Uterus (tissue), 4 donors: ENCODE measurements around the gene LRRC2. TPM values are rescaled to one million over a fixed set of nuclear protein-coding genes. Genes with fewer than 3 reads are reported as not detected.

Source experiments
- DNase-seq, 2 donors: peaks; one replicate each; pipeline ENCODE4 v3.0.0-alpha.2; 2019 to 2020
- H3K27ac ChIP-seq, 2 donors: fragments of 200-600 bp; sonication (generic); 1 replicate in 1 of 2; 2 replicates in 1 of 2; pipeline ENCODE4 v1.5.1; 2016 to 2018
- H3K27me3 ChIP-seq, 2 donors: fragments of 200-600 bp; sonication (generic); one replicate each; pipeline ENCODE4 v1.5.1; 2018 to 2019; ENCODE audit warnings: control low read depth in 1 of 2
- H3K36me3 ChIP-seq, 2 donors: fragments of 200-600 bp; sonication (generic); one replicate each; pipeline ENCODE4 v1.5.1; 2019; ENCODE audit warnings: control low read depth in 1 of 2
- H3K4me1 ChIP-seq, 2 donors: fragments of 200-600 bp; sonication (generic); one replicate each; pipeline ENCODE4 v1.5.1; 2018 to 2019; ENCODE audit warnings: control low read depth in 1 of 2
- H3K4me3 ChIP-seq, 2 donors: fragments of 200-600 bp; sonication (generic); 1 replicate in 1 of 2; 2 replicates in 1 of 2; pipeline ENCODE4 v1.5.1; 2018 to 2019; ENCODE audit warnings: mild to moderate bottlenecking in 1 of 2
- H3K9me3 ChIP-seq, 2 donors: fragments of 200-600 bp; sonication (generic); one replicate each; pipeline ENCODE4 v1.5.1; 2019; ENCODE audit warnings: control low read depth in 1 of 2
- POLR2A ChIP-seq, 2 donors: fragments of 450-650 bp; IDR thresholded peaks; one replicate each; pipeline ENCODE4 v1.6.1; 2016; ENCODE audit warnings: antibody characterized with exemption in 2 of 2, mild to moderate bottlenecking in 1 of 2, moderate library complexity in 1 of 2
- intact Hi-C: fragments of 100-400 bp; cut with DNase I; formaldehyde crosslinking; loops from one replicate; pipeline ENCODE4 v1.15.1; 2023; ENCODE audit warnings: low total_unique reads
- total RNA-seq, 4 donors: library from RNA; depleted of rRNA in 3 of 4; stranded (reverse); fragments of >200 nt in 3 of 4; gene quantifications; one replicate each; pipeline versions ENCODE4 v1.1.0 to v1.2.4, GENCODE V29; 2014 to 2023
- TF ChIP-seq, protein P1 (sequence below), 4 experiments: fragments of 200-600 bp in 2 of 4; fragments of 450-650 bp in 2 of 4; sonication (generic) in 2 of 4; IDR thresholded peaks; one replicate each; pipeline ENCODE4 v1.5.1; 2016 to 2019; ENCODE audit warnings: antibody characterized with exemption in 4 of 4, mild to moderate bottlenecking in 2 of 4, moderate library complexity in 1 of 4
- donor health status: DM: yes; HTN: yes; CAD: no.

Gene LRRC2
- total RNA-seq, 4 donors from 2014 or later = 1.0 to 10.7 (median 5.9) TPM

DNA sequence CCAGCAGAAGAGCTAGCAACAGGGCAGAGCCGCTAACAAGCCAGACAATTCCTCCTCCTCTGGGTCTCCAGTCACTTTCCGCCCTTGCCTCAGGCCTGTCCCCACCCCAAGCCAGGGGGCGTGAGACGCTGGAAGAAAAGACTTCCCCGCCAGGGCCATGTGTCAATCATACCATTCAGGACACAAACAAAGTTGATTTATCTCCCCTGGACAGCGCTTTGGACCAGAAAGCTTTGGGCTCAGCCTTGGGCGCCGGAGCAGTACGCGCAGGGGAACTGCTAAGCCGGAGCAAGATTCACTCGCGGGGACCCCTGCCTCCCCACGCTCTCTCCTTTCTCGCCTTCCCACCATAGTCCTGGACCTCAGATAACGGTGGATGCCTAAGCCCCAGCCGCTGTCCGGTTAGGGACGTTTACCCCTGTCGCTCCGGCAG lies 479 bp downstream of the LRRC2 start:
- Histone ChIP-seq H3K4me1 (no peaks in the 10 kb centered on the region), H3K4me3 (peak overlapping the region; percentile 58 to 72), H3K27me3 (no peaks in the 10 kb centered on the region), H3K36me3 (no peaks in the 10 kb centered on the region), H3K9me3 (no peaks in the 10 kb centered on the region), H3K27ac (peak overlapping the region; percentile 89 to 91)
- intact Hi-C loops = no loop called here
- peak; percentile 37 to 39 for DNase-seq
- TF ChIP-seq POLR2A (IDR thresholded peaks at IDR 0.05) = no peak
- TF ChIP-seq, protein P1, sequence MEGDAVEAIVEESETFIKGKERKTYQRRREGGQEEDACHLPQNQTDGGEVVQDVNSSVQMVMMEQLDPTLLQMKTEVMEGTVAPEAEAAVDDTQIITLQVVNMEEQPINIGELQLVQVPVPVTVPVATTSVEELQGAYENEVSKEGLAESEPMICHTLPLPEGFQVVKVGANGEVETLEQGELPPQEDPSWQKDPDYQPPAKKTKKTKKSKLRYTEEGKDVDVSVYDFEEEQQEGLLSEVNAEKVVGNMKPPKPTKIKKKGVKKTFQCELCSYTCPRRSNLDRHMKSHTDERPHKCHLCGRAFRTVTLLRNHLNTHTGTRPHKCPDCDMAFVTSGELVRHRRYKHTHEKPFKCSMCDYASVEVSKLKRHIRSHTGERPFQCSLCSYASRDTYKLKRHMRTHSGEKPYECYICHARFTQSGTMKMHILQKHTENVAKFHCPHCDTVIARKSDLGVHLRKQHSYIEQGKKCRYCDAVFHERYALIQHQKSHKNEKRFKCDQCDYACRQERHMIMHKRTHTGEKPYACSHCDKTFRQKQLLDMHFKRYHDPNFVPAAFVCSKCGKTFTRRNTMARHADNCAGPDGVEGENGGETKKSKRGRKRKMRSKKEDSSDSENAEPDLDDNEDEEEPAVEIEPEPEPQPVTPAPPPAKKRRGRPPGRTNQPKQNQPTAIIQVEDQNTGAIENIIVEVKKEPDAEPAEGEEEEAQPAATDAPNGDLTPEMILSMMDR (IDR thresholded peaks at IDR 0.05) = peak in 1 of 4 experiments; percentile 11

DNA sequence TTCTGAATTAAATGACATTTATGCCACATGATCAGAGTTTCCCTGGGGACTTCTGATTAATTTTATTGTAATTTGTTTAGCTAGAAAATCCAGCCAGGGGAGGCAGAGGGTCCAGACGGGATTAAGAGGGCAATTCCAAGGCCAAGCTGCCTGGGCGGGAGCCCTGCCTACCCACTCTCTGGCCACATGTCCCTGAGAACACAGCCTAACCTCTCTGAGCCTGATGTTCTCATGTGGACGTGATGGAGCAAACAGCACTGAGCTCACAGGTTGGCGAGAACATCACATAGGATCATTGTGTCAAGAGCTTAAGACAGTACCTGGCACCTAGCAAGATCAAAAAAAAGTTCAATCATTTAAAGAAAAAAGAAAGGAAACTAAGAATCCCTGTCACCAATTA lies 1.0 kb downstream of the LRRC2 start:
- Histone ChIP-seq H3K4me1 (no peaks in the 10 kb centered on the region), H3K27ac (peak overlapping the region; percentile 89 to 91)

DNA sequence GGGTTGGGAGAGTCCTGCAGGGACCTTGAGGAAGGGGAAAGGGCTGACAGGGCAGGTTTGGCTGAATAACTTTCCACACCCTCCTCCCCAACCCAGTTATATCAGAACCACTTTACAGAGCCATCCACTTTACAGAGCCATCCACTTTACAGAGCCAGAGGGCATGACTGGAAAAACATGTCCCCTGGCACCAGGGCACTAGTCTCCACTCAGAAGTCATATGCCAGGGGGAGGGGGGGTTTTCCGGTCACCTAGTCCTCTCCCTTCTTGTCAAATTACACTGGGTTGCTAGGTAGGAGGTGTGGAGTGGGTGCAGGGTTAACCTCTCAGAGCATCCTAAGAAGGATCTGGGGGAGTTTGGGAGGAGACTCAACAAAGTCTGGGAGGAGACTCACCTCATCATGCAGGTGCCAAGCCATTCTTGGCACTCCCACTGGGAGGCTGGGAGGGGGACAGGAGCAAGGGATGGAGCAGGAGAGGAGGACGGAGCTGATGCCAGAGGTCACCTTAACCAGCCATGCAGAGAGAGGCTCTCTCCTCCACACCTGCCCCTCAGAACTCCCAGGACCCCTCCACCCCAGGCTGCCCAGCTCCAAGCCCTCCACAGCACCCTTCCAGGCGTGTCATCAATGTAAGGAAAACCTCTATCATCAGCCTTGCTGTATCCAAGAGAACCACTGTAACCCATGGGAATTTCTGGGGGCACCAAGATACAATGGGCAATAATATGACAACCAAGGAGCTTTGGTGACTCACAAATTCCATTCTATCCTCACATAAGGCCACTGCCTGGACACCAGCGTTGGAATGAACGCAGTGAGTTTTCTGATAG lies 1.7 kb downstream of the LRRC2 start:
- intact Hi-C loops = no loop called here
- Histone ChIP-seq H3K9me3 (no peaks in the 10 kb centered on the region), H3K4me3 (no peak overlapping the region), H3K27ac (peak overlapping the region; percentile 89 to 91), H3K27me3 (no peaks in the 10 kb centered on the region), H3K4me1 (no peaks in the 10 kb centered on the region), H3K36me3 (no peaks in the 10 kb centered on the region)
- DNase-seq = no peak
- no peak for TF ChIP-seq POLR2A (IDR thresholded peaks at IDR 0.05)
- TF ChIP-seq, protein P1 (IDR thresholded peaks at IDR 0.05) = no peak

More for the DNA sequence above, 1.0 kb downstream of the LRRC2 start:
- DNase-seq = no peak
- no peaks in the 10 kb centered on the region for H3K27me3 ChIP-seq
- no peaks in the 10 kb centered on the region for H3K9me3 ChIP-seq
- H3K36me3 ChIP-seq = no peaks in the 10 kb centered on the region
- peak overlapping the region; percentile 58 to 72 for H3K4me3 ChIP-seq
- no peak for TF ChIP-seq POLR2A (IDR thresholded peaks at IDR 0.05)
- TF ChIP-seq, protein P1 (IDR thresholded peaks at IDR 0.05) = no peak
- intact Hi-C loops = no loop called here

DNA sequence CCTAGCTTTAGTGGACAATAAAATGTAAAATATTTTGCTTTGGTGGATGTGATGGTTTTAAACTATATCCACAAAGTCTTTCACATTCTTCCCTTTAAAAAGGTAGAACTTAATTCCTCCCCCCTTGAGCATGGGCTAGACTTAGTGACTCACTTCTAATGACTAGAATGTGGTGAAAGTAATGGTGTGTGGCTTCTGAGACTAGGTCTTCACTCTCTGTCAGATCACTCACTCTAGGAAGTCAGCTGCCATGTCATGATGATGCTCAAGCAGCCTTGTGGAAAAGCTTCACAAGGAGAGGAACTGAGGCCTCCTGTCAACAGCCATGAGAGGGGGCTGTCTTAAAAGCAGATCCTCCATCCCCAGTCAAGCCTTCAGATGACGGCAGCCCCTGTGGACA lies 4.2 kb downstream of the LRRC2 start:
- no peak overlapping the region for H3K4me3 ChIP-seq
- intact Hi-C loops = no loop called here
- H3K36me3 ChIP-seq = no peaks in the 10 kb centered on the region
- DNase-seq = no peak
- TF ChIP-seq, protein P1 (IDR thresholded peaks at IDR 0.05) = no peak
- TF ChIP-seq POLR2A (IDR thresholded peaks at IDR 0.05) = no peak
- no peak overlapping the region for H3K27ac ChIP-seq
- no peaks in the 10 kb centered on the region for H3K27me3 ChIP-seq
- no peaks in the 10 kb centered on the region for H3K9me3 ChIP-seq
- no peaks in the 10 kb centered on the region for H3K4me1 ChIP-seq

DNA sequence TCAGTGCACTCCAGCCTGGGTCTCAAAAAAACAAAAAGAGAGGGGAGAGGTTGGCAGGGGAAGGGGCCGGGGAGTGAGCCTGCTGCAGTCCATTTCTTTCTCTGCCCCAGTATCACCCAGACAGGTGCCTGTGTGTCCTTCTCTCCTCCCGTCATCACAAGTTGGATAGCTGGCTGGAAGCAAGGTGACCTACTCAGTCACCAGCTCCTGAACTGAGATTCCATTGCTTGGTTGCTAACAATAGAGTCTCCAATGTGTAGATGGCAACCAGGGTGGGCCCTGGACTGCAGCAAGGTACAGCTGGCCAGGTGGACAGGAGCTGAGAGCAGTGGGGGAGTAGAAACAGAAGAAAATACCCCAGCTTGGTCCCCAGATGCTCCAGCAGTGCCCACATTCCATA lies 4.6 kb downstream of the LRRC2 start:
- Histone ChIP-seq H3K4me1 (no peaks in the 10 kb centered on the region), H3K4me3 (no peak overlapping the region), H3K27ac (no peak overlapping the region), H3K27me3 (no peaks in the 10 kb centered on the region), H3K9me3 (no peaks in the 10 kb centered on the region), H3K36me3 (no peaks in the 10 kb centered on the region)
- intact Hi-C loops = no loop called here
- TF ChIP-seq, protein P1 (IDR thresholded peaks at IDR 0.05) = no peak
- TF ChIP-seq POLR2A (IDR thresholded peaks at IDR 0.05) = no peak
- DNase-seq = no peak
